HepG2 (cell line): ENCODE results near the gene CDKN3. TPM values are rescaled to one million over a fixed set of nuclear protein-coding genes. Genes with fewer than 3 reads are reported as not detected.

Experiments
- CBX5 ChIP-seq: sonication (generic); formaldehyde crosslinking; IDR thresholded peaks from 2 replicates; pipeline ENCODE4 v1.4.0; 2020; ENCODE audit warnings: missing genetic modification reagents, borderline replicate concordance
- CSRNP2 ChIP-seq: sonication (generic); formaldehyde crosslinking; conservative IDR thresholded peaks from 2 replicates; pipeline ENCODE4 v1.8.0; 2022; ENCODE audit warnings: low read depth, missing genetic modification reagents
- DPF2 ChIP-seq: sonication (generic); formaldehyde crosslinking; IDR thresholded peaks from 2 replicates; pipeline ENCODE4 v1.4.0; 2020; ENCODE audit warnings: mild to moderate bottlenecking, low read depth, missing genetic modification reagents, borderline replicate concordance
- ELF3 ChIP-seq: IDR thresholded peaks from 2 replicates; pipeline ENCODE4 v1.6.1; 2016; ENCODE audit warnings: missing genetic modification reagents, missing compliant biosample characterization
- MAFK ChIP-seq, 2 experiments: IDR thresholded peaks in 1 of 2; conservative IDR thresholded peaks in 1 of 2; 2 replicates each; pipeline ENCODE4 v1.6.1; 2011; ENCODE audit warnings: improper control_type of control experiment in 2 of 2, low read length in 2 of 2
- MYC ChIP-seq: sonication (generic); formaldehyde crosslinking; IDR thresholded peaks from 2 replicates; pipeline ENCODE4 v1.9.0; 2021; ENCODE audit warnings: missing genetic modification reagents, borderline replicate concordance
- NR2F1 ChIP-seq, 2 experiments: fragments of 450-650 bp in 1 of 2; formaldehyde crosslinking in 1 of 2; IDR thresholded peaks; 2 replicates each; pipeline versions ENCODE4 v1.5.0 to v1.6.1; 2016 to 2020; ENCODE audit warnings: mild to moderate bottlenecking in 1 of 2, missing compliant biosample characterization in 1 of 2, missing genetic modification reagents in 1 of 2, moderate library complexity in 1 of 2
- PATZ1 ChIP-seq: sonication (generic); formaldehyde crosslinking; IDR thresholded peaks from 2 replicates; pipeline ENCODE4 v1.4.0; 2020; ENCODE audit warnings: missing genetic modification reagents
- PLSCR1 ChIP-seq: sonication (generic); formaldehyde crosslinking; IDR thresholded peaks from 2 replicates; pipeline ENCODE4 v1.5.0; 2020; ENCODE audit warnings: missing genetic modification reagents, mild to moderate bottlenecking, borderline replicate concordance
- RARA ChIP-seq: IDR thresholded peaks from 2 replicates; pipeline ENCODE4 v1.6.1; 2016; ENCODE audit warnings: missing genetic modification reagents, missing compliant biosample characterization
- ZNF501 ChIP-seq: sonication (generic); formaldehyde crosslinking; IDR thresholded peaks from 2 replicates; pipeline ENCODE4 v1.5.1; 2020; ENCODE audit warnings: mild to moderate bottlenecking, moderate library complexity, missing genetic modification reagents
- ZSCAN25 ChIP-seq: sonication (generic); formaldehyde crosslinking; IDR thresholded peaks from 2 replicates; pipeline ENCODE4 v1.8.0; 2022; ENCODE audit warnings: mild to moderate bottlenecking, missing genetic modification reagents
- polyA plus RNA-seq, 8 experiments: library from polyadenylated mRNA; depleted of rRNA in 3 of 8; stranded (reverse) in 7 of 8; unstranded in 1 of 8; fragments of >200 nt; fragmentation: Illumina TruSeq in 4 of 8; extraction: Trizol in 4 of 8; gene quantifications; 2 replicates each; pipeline versions ENCODE4 v1.2.1 to v1.2.3, GENCODE V29; 2011 to 2016; ENCODE audit warnings: low read depth in 4 of 8, missing spikeins in 1 of 8, mixed read lengths in 1 of 8; ENCODE audit not compliant: insufficient read depth in 1 of 8
- total RNA-seq, 5 experiments: library from RNA; depleted of rRNA; stranded (reverse); fragments of >200 nt; fragmentation: Illumina TruSeq; extraction: Trizol; gene quantifications; 2 replicates each; pipeline ENCODE4 v1.2.3, GENCODE V29; 2016; ENCODE audit warnings: low read depth in 1 of 5
- TF ChIP-seq, protein P1 (sequence below): sonication (generic); formaldehyde crosslinking; IDR thresholded peaks from 2 replicates; pipeline ENCODE4 v1.9.0; 2021; ENCODE audit warnings: missing genetic modification reagents, borderline replicate concordance
- TF ChIP-seq, protein P2 (sequence below): sonication (generic); formaldehyde crosslinking; IDR thresholded peaks from 2 replicates; pipeline ENCODE4 v1.8.0; 2023; ENCODE audit warnings: mild to moderate bottlenecking, missing genetic modification reagents
- TF ChIP-seq, protein P3 (sequence below): IDR thresholded peaks from 2 replicates; pipeline ENCODE4 v1.6.1; 2016; ENCODE audit warnings: missing compliant biosample characterization, missing genetic modification reagents, borderline replicate concordance
- TF ChIP-seq, protein P4 (sequence below): sonication (generic); formaldehyde crosslinking; IDR thresholded peaks from 2 replicates; pipeline ENCODE4 v1.8.0; 2022; ENCODE audit warnings: missing genetic modification reagents, mild to moderate bottlenecking, moderate library complexity, borderline replicate concordance

CDKN3 gene
- total and polyA plus RNA-seq, 2 of the 13 experiments (the other 11 are each of a cell fraction or from before 2014, with no cell fraction given) = 63.0 to 88.9 TPM

DNA sequence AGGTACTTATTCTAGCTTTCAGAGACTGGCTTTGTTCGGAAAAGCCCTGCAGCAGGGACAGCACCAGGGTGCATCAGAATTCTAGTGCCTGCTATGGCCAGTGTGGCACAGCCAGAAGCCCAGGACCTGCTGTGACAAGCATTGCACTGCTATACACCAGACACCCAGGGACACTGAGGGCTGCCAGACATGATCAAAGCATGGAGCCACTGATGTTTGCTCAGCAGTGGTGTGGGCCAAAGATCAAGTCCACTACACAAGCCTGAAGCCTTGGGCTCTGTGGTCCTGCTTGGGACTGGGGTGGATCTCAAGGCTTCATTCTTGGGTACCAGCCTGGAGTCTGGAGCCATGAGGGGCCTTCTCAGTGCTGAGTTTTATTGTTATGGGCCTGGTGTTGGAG lies 36.1 kb upstream of the CDKN3 start (continued):
- TF ChIP-seq ELF3 (CRISPR knock-in tag) = peak; percentile 43; the same call in 1 of the 2 replicates
- TF ChIP-seq PATZ1 (CRISPR knock-in tag) = peak; percentile 46; the same call in 1 of the 2 replicates
- no peak for TF ChIP-seq PLSCR1
- TF ChIP-seq RARA (CRISPR knock-in tag) = peak; percentile 60
- peak; percentile 52; the same call in 1 of the 2 replicates for TF ChIP-seq MYC (CRISPR knock-in tag)
- TF ChIP-seq ZSCAN25 (CRISPR knock-in tag) = 0 out of 2 replicates have a peak, but pooled peaks have one; percentile 37
- TF ChIP-seq, protein P1, sequence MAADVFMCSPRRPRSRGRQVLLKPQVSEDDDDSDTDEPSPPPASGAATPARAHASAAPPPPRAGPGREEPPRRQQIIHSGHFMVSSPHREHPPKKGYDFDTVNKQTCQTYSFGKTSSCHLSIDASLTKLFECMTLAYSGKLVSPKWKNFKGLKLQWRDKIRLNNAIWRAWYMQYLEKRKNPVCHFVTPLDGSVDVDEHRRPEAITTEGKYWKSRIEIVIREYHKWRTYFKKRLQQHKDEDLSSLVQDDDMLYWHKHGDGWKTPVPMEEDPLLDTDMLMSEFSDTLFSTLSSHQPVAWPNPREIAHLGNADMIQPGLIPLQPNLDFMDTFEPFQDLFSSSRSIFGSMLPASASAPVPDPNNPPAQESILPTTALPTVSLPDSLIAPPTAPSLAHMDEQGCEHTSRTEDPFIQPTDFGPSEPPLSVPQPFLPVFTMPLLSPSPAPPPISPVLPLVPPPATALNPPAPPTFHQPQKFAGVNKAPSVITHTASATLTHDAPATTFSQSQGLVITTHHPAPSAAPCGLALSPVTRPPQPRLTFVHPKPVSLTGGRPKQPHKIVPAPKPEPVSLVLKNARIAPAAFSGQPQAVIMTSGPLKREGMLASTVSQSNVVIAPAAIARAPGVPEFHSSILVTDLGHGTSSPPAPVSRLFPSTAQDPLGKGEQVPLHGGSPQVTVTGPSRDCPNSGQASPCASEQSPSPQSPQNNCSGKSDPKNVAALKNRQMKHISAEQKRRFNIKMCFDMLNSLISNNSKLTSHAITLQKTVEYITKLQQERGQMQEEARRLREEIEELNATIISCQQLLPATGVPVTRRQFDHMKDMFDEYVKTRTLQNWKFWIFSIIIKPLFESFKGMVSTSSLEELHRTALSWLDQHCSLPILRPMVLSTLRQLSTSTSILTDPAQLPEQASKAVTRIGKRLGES = no peak
- peak; percentile 70; the same call in 1 of the 2 replicates for TF ChIP-seq CBX5 (CRISPR knock-in tag)
- 0 out of 4 replicates have a peak, but pooled peaks have one; percentile 1 to 21 for TF ChIP-seq MAFK (conservative IDR thresholded peaks at IDR 0.05 in 1 of 2, IDR thresholded peaks at IDR 0.05 in 1 of 2; ENCODE audit: low read length in 2 of 2)
- TF ChIP-seq, protein P2, sequence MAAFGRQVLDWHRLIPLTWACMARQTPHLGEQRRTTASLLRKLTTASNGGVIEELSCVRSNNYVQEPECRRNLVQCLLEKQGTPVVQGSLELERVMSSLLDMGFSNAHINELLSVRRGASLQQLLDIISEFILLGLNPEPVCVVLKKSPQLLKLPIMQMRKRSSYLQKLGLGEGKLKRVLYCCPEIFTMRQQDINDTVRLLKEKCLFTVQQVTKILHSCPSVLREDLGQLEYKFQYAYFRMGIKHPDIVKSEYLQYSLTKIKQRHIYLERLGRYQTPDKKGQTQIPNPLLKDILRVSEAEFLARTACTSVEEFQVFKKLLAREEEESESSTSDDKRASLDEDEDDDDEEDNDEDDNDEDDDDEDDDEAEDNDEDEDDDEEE = peak; percentile 49; the same call in 1 of the 2 replicates
- TF ChIP-seq ZNF501 (CRISPR knock-in tag) = 0 out of 2 replicates have a peak, but pooled peaks have one; percentile 29
- TF ChIP-seq, protein P3, sequence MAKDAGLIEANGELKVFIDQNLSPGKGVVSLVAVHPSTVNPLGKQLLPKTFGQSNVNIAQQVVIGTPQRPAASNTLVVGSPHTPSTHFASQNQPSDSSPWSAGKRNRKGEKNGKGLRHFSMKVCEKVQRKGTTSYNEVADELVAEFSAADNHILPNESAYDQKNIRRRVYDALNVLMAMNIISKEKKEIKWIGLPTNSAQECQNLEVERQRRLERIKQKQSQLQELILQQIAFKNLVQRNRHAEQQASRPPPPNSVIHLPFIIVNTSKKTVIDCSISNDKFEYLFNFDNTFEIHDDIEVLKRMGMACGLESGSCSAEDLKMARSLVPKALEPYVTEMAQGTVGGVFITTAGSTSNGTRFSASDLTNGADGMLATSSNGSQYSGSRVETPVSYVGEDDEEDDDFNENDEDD (CRISPR knock-in tag) = no peak
- peak in 1 of 2 experiments; percentile 52; a peak in 1 of 4 replicates for TF ChIP-seq NR2F1 (CRISPR knock-in tag; IDR thresholded peaks at IDR 0.05)
- TF ChIP-seq, protein P4, sequence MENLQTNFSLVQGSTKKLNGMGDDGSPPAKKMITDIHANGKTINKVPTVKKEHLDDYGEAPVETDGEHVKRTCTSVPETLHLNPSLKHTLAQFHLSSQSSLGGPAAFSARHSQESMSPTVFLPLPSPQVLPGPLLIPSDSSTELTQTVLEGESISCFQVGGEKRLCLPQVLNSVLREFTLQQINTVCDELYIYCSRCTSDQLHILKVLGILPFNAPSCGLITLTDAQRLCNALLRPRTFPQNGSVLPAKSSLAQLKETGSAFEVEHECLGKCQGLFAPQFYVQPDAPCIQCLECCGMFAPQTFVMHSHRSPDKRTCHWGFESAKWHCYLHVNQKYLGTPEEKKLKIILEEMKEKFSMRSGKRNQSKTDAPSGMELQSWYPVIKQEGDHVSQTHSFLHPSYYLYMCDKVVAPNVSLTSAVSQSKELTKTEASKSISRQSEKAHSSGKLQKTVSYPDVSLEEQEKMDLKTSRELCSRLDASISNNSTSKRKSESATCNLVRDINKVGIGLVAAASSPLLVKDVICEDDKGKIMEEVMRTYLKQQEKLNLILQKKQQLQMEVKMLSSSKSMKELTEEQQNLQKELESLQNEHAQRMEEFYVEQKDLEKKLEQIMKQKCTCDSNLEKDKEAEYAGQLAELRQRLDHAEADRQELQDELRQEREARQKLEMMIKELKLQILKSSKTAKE (CRISPR knock-in tag) = peak; percentile 59; the same call in 1 of the 2 replicates
- TF ChIP-seq CSRNP2 (CRISPR knock-in tag) = no peak
- peak; percentile 61 for TF ChIP-seq DPF2 (CRISPR knock-in tag)
